Naive thymus-derived CD4-positive, alpha-beta T cell (primary cell): ENCODE results near the gene TGFBR2. TPM values are rescaled to one million over a fixed set of nuclear protein-coding genes. Genes with fewer than 3 reads are reported as not detected.

Experiments
- ATAC-seq: fragments of 150-1000 bp; cut with Tn5 transposase; 2 replicates; pipeline ENCODE4 v1.10.0; 2021; ENCODE audit warnings: mild to moderate bottlenecking, moderate library complexity
- CTCF ChIA-PET: fragments of 350-600 bp; sonication (Branson Sonifier 250); formaldehyde crosslinking; loops from one replicate; lab custom pipeline; 2021; ENCODE audit warnings: antibody characterized with exemption; lab: Charles Lee
- POLR2A ChIA-PET: fragments of 350-600 bp; sonication (Branson Sonifier 250); formaldehyde crosslinking; loops from one replicate; lab custom pipeline; 2021; ENCODE audit warnings: antibody characterized with exemption, inconsistent platforms; lab: Charles Lee
- DNase-seq, 9 donors: peaks; one replicate each; pipeline versions ENCODE4 v3.0.0 to v3.0.0-alpha.2; 2020 to 2022; ENCODE audit warnings: mixed read lengths in 1 of 9
- H3K27ac ChIP-seq: one replicate; pipeline ENCODE4 v1.7.0; 2013; ENCODE audit warnings: mild to moderate bottlenecking, low read depth, low read length, moderate library complexity
- H3K27me3 ChIP-seq, 2 donors: one replicate each; pipeline ENCODE4 v1.7.0; 2013; ENCODE audit warnings: low read length in 2 of 2, mild to moderate bottlenecking in 2 of 2, moderate library complexity in 2 of 2; ENCODE audit not compliant: control insufficient read depth in 2 of 2, insufficient read depth in 2 of 2
- H3K36me3 ChIP-seq, 3 experiments: 1 replicate in 2 of 3; 2 replicates in 1 of 3; pipeline ENCODE4 v1.7.0; 2013; ENCODE audit warnings: low read length in 3 of 3, mild to moderate bottlenecking in 3 of 3, moderate library complexity in 1 of 3; ENCODE audit not compliant: insufficient read depth in 3 of 3, control insufficient read depth in 2 of 3
- H3K4me1 ChIP-seq, 2 donors: one replicate each; pipeline ENCODE4 v1.7.0; 2013; ENCODE audit warnings: low read length in 2 of 2, mild to moderate bottlenecking in 2 of 2, moderate library complexity in 1 of 2; ENCODE audit not compliant: control insufficient read depth in 2 of 2, insufficient read depth in 2 of 2
- H3K4me3 ChIP-seq: 2 replicates; pipeline ENCODE4 v1.7.0; 2013; ENCODE audit warnings: mild to moderate bottlenecking, low read length
- H3K9me3 ChIP-seq, 3 experiments: 1 replicate in 2 of 3; 2 replicates in 1 of 3; pipeline ENCODE4 v1.7.0; 2013; ENCODE audit warnings: low read length in 3 of 3; ENCODE audit not compliant: control insufficient read depth in 2 of 3
- H3K27ac Mint-ChIP-seq, 9 donors: one replicate each; pipeline ENCODE4 v1.8.0; 2020 to 2022; ENCODE audit warnings: mixed read lengths in 9 of 9, mild to moderate bottlenecking in 8 of 9, moderate library complexity in 5 of 9, inconsistent platforms in 2 of 9
- H3K27me3 Mint-ChIP-seq, 5 donors: one replicate each; pipeline ENCODE4 v1.8.0; 2021 to 2022; ENCODE audit warnings: mixed read lengths in 5 of 5, mild to moderate bottlenecking in 1 of 5
- H3K36me3 Mint-ChIP-seq, 5 donors: one replicate each; pipeline ENCODE4 v1.8.0; 2020 to 2022; ENCODE audit warnings: mixed read lengths in 5 of 5, mild to moderate bottlenecking in 3 of 5, inconsistent platforms in 1 of 5
- H3K4me1 Mint-ChIP-seq, 7 donors: one replicate each; pipeline ENCODE4 v1.8.0; 2020 to 2022; ENCODE audit warnings: mixed read lengths in 7 of 7, mild to moderate bottlenecking in 3 of 7, inconsistent platforms in 1 of 7
- H3K4me3 Mint-ChIP-seq, 10 donors: one replicate each; pipeline ENCODE4 v1.8.0; 2020 to 2022; ENCODE audit warnings: mild to moderate bottlenecking in 10 of 10, mixed read lengths in 10 of 10, moderate library complexity in 6 of 10, inconsistent platforms in 2 of 10
- H3K9me3 Mint-ChIP-seq, 11 donors: one replicate each; pipeline ENCODE4 v1.8.0; 2020 to 2022; ENCODE audit warnings: mixed read lengths in 11 of 11, mild to moderate bottlenecking in 4 of 11, inconsistent platforms in 1 of 11, moderate library complexity in 1 of 11
- intact Hi-C, 2 donors: fragments of 100-400 bp; cut with micrococcal nuclease; formaldehyde crosslinking; loops; one replicate each; pipeline ENCODE4 v1.15.1; 2023
- polyA plus RNA-seq, 2 donors: library from polyadenylated mRNA; unstranded; fragments of 300-500 nt; fragmentation: Illumina TruSeq; gene quantifications; one replicate each; pipeline ENCODE4 v1.2.3, GENCODE V29; 2021
- total RNA-seq, 6 experiments: library from RNA in 5 of 6; stranded (reverse) in 5 of 6; gene quantifications; 1 replicate in 5 of 6; 2 replicates in 1 of 6; pipeline ENCODE4 v1.2.3 and lab custom pipeline; 2021 to 2026

The TGFBR2 gene
- total and polyA plus RNA-seq, 7 experiments from 2014 or later = 63.0 to 263 (median 155) TPM

- no peaks in the 10 kb centered on the region for H3K9me3 ChIP-seq
- peaks cover 0 to 3% (median 0%) of the 10 kb centered on the region in 11 donors for H3K9me3 Mint-ChIP-seq
- CTCF ChIA-PET = interaction anchor here (0.5 to 2.2 kb wide), 4 partner anchors 13 to 54 kb away, joined by 3 to 6 read pairs (median 4); no protein-coding TSS in a partner anchor
- peak overlapping the region; percentile 40 for H3K4me3 ChIP-seq
- no peaks in the 10 kb centered on the region for H3K27me3 Mint-ChIP-seq
- no peaks in the 10 kb centered on the region for H3K27me3 ChIP-seq
- H3K4me1 Mint-ChIP-seq = peaks cover 68 to 100% (median 92%) of the 10 kb centered on the region in 7 donors
- no peaks in the 10 kb centered on the region for H3K36me3 ChIP-seq
- ATAC-seq (no peak), DNase-seq (no peak)
- peak overlapping the region; percentile 68 for H3K27ac ChIP-seq
- H3K4me1 ChIP-seq = peaks cover 96 to 99% of the 10 kb centered on the region in 2 donors
- peak overlapping the region; percentile 57 to 88 (median 82) for H3K4me3 Mint-ChIP-seq
- H3K27ac Mint-ChIP-seq = peak overlapping the region; percentile 84 to 98 (median 96)
- H3K36me3 Mint-ChIP-seq = peaks cover 0 to 40% (median 33%) of the 10 kb centered on the region in 5 donors
- POLR2A ChIA-PET = interaction anchor here (0.7 to 33.4 kb wide), 8 partner anchors 11 to 53 kb away, joined by 3 to 853 read pairs (median 4); partner anchors contain the start of gene TGFBR2
- intact Hi-C loops = loop anchor here in 1 of 2 donors (5.0 kb wide), 1 partner anchor 35 kb away; no protein-coding TSS in a partner anchor
These were observed 25.7 kb downstream of the TGFBR2 start for GRCh38 chr3:30632065-30632464.

DNA sequence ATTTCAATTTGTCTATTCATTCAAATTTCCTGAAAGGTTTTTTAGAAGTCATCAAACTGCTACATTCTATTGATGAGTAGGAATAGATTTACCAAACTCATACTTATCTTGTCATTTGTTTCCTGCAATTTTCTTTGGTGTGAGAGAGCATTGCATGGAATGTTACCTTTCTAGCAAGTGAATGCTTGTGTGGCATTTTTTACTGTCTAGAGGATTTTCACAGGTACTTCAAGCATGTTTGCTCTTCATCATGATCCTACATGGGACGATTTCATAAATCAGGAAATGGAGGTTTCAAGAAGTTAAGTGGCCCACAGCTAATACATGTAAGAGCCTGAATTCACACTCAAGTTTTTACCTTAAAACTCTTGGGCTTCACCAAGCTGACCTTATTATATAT, 26.1 kb downstream of the TGFBR2 start:
- peaks cover 0 to 3% (median 0%) of the 10 kb centered on the region in 11 donors for H3K9me3 Mint-ChIP-seq
- Histone ChIP-seq H3K9me3 (no peaks in the 10 kb centered on the region), H3K27ac (peak overlapping the region; percentile 68), H3K27me3 (no peaks in the 10 kb centered on the region), H3K36me3 (no peaks in the 10 kb centered on the region), H3K4me1 (peaks cover 96 to 99% of the 10 kb centered on the region in 2 donors), H3K4me3 (no peak overlapping the region)
- peaks cover 0 to 44% (median 37%) of the 10 kb centered on the region in 5 donors for H3K36me3 Mint-ChIP-seq
- no peaks in the 10 kb centered on the region for H3K27me3 Mint-ChIP-seq
- peak overlapping the region in 9 of 10 donors; percentile 54 to 88 (median 77) for H3K4me3 Mint-ChIP-seq
- POLR2A ChIA-PET = interaction anchor here (0.7 to 33.4 kb wide), 5 partner anchors 13 to 50 kb away, joined by 3 to 853 read pairs (median 4); partner anchors contain the start of gene TGFBR2
- no peak for DNase-seq
- no peak for ATAC-seq
- peaks cover 70 to 100% (median 93%) of the 10 kb centered on the region in 7 donors for H3K4me1 Mint-ChIP-seq
- CTCF ChIA-PET = interaction anchor here (2.0 kb wide), 1 partner anchor 26 kb away, joined by 5 read pairs; no protein-coding TSS in a partner anchor
- intact Hi-C loops = loop anchor here in 1 of 2 donors (5.0 kb wide), 1 partner anchor 35 kb away; no protein-coding TSS in a partner anchor
- peak overlapping the region; percentile 84 to 98 (median 96) for H3K27ac Mint-ChIP-seq

DNA sequence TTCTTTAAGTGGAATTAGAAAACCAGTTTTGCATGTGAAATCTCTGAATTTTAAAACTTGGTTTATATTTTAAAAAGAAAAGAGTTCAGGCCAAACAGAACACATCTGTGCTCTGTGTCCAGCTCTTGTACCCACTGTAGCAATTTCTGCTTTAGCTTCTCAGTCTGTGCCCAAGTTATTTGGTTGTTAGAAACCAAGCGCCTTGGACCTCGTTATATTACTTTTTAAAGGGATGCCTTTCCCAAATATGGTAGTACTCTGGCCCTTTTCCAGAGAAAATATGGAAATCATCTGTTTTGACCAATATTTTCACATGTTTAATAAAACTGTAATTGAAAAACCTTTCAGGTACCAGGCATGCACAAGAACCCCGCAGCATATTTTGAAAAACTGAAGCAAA, 27.3 kb downstream of the TGFBR2 start:
- Histone ChIP-seq H3K9me3 (no peaks in the 10 kb centered on the region), H3K27me3 (no peaks in the 10 kb centered on the region), H3K27ac (peak overlapping the region; percentile 68), H3K36me3 (no peaks in the 10 kb centered on the region), H3K4me1 (peaks cover 95 to 97% of the 10 kb centered on the region in 2 donors), H3K4me3 (no peak overlapping the region)
- Mint-ChIP-seq H3K27ac (peak overlapping the region; percentile 84 to 98 (median 96)), H3K4me1 (peaks cover 70 to 100% (median 94%) of the 10 kb centered on the region in 7 donors), H3K9me3 (peaks cover 0 to 2% (median 0%) of the 10 kb centered on the region in 11 donors), H3K27me3 (no peaks in the 10 kb centered on the region), H3K4me3 (peak overlapping the region in 6 of 10 donors; percentile 9 to 88 (median 78)), H3K36me3 (peaks cover 0 to 48% (median 46%) of the 10 kb centered on the region in 5 donors)
- DNase-seq = no peak
- POLR2A ChIA-PET = interaction anchor here (1.4 to 33.4 kb wide), 3 partner anchors 20 to 43 kb away, joined by 3 to 853 read pairs (median 368); partner anchors contain the start of gene TGFBR2
- intact Hi-C loops = loop anchor here in 1 of 2 donors (5.0 kb wide), 1 partner anchor 34 kb away; no protein-coding TSS in a partner anchor
- CTCF ChIA-PET = interaction anchor here (0.9 to 2.0 kb wide), 3 partner anchors 10 to 25 kb away, joined by 3 to 5 read pairs (median 4); no protein-coding TSS in a partner anchor
- no peak for ATAC-seq

DNA sequence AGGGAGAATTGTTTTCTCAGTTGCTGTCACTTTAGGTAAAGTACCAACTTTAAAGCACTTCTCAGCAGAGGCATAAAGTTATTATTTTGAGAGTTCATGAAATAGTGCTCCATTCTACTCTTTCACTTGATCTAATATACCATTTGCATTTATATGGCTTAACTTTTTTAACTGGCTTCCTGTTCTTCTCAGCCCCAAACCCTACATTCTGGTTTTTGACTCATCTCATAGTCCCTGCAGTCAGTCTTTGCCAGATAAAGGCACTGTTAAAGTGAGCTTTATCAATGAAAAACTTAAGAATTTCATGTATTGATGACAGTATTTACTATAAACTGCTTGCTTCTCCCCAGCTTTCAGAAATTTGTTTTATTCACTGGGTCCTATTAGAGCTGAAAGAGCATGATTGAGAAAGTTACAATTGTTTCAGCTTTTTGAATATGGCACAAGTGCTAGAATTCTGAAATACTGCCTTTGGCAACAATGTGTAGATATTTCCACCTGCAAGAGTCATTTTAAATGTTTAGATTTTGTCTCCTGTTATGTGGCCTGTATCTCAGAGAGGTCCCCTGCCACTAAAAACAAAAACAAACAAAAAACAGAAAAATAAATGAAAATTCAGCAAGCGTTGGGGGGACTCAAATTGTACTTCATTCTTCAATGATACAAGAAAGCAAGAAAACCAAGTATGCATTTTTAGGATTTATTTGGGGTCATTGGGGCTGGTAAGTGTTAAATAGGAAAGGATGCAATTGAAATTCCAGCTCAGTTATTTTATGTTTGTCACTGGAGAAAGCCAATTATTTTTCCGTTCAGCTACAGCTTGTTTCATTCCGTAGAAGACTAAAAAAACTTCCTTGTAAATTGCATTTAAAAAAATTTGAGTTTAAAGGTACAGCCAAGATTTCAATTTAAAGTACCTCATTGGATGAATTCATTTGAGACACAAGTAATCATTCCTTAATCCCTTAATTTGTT, 28.6 kb downstream of the TGFBR2 start:
- peak overlapping the region; percentile 81 to 98 (median 95) for H3K27ac Mint-ChIP-seq
- H3K9me3 Mint-ChIP-seq = peaks cover 0 to 2% (median 0%) of the 10 kb centered on the region in 11 donors
- Histone ChIP-seq H3K4me1 (peaks cover 95 to 97% of the 10 kb centered on the region in 2 donors), H3K36me3 (no peaks in the 10 kb centered on the region), H3K27me3 (no peaks in the 10 kb centered on the region), H3K4me3 (peak overlapping the region; percentile 5), H3K9me3 (no peaks in the 10 kb centered on the region), H3K27ac (peak overlapping the region; percentile 68)
- no peaks in the 10 kb centered on the region for H3K27me3 Mint-ChIP-seq
- H3K4me3 Mint-ChIP-seq = peak overlapping the region; percentile 45 to 88 (median 75)
- H3K4me1 Mint-ChIP-seq = peaks cover 70 to 100% (median 94%) of the 10 kb centered on the region in 7 donors
- DNase-seq (no peak), ATAC-seq (no peak)
- POLR2A ChIA-PET = interaction anchor here (0.6 to 33.4 kb wide), 13 partner anchors 9 to 299 kb away, joined by 3 to 853 read pairs (median 4); partner anchors contain the start of gene TGFBR2
- intact Hi-C loops = loop anchor here (1.0 to 5.0 kb wide), 2 partner anchors 9 to 32 kb away; no protein-coding TSS in a partner anchor
- peaks cover 0 to 48% (median 39%) of the 10 kb centered on the region in 5 donors for H3K36me3 Mint-ChIP-seq
- CTCF ChIA-PET = interaction anchor here (0.7 to 2.3 kb wide), 5 partner anchors 9 to 315 kb away, joined by 3 to 7 read pairs (median 3); no protein-coding TSS in a partner anchor

GRCh38 chr3:30637310-30638219, 31.2 kb downstream of the TGFBR2 start:
- H3K4me1 Mint-ChIP-seq = peaks cover 78 to 99% (median 90%) of the 10 kb centered on the region in 7 donors
- H3K27ac ChIP-seq = peak overlapping the region; percentile 59
- ATAC-seq (no peak), DNase-seq (no peak)
- ChIA-PET CTCF (interaction anchor here (0.6 to 1.4 kb wide), 4 partner anchors 11 to 595 kb away, joined by 3 to 8 read pairs (median 4); no protein-coding TSS in a partner anchor), POLR2A (interaction anchor here (0.6 to 33.4 kb wide), 7 partner anchors 9 to 314 kb away, joined by 3 to 853 read pairs (median 4); partner anchors contain the start of gene TGFBR2)
- peaks cover 0 to 40% (median 34%) of the 10 kb centered on the region in 5 donors for H3K36me3 Mint-ChIP-seq
- peak overlapping the region; percentile 10 for H3K4me3 ChIP-seq
- peaks cover 96 to 98% of the 10 kb centered on the region in 2 donors for H3K4me1 ChIP-seq
- H3K27me3 Mint-ChIP-seq = no peaks in the 10 kb centered on the region
- H3K27me3 ChIP-seq = no peaks in the 10 kb centered on the region
- intact Hi-C loops = no loop called here
- H3K36me3 ChIP-seq = no peaks in the 10 kb centered on the region
- H3K9me3 ChIP-seq = no peaks in the 10 kb centered on the region
- peak overlapping the region; percentile 45 to 88 (median 74) for H3K4me3 Mint-ChIP-seq
- peaks cover 0 to 2% (median 0%) of the 10 kb centered on the region in 11 donors for H3K9me3 Mint-ChIP-seq
- H3K27ac Mint-ChIP-seq = peak overlapping the region; percentile 84 to 98 (median 95)
